ENCODE measurements around the gene RAB40C. TPM values are rescaled to one million over a fixed set of nuclear protein-coding genes. Genes with fewer than 3 reads are reported as not detected.

RAB40C gene
- total and polyA plus RNA-seq, 2 donors (not counting 1 experiment from before 2014, with no cell fraction given), result 12.7 to 26.9 TPM

GRCh38 chr16:598823-599739 lies 9.2 kb downstream of the RAB40C start:
- ATAC-seq (ENCODE audit: low read depth) (no peak), DNase-seq (no peak)
- Mint-ChIP-seq H3K9me3 (ENCODE audit: insufficient read depth) (no peaks in the 10 kb centered on the region), H3K4me3 (no peak overlapping the region), H3K27me3 (no peaks in the 10 kb centered on the region), H3K4me1 (peaks cover 6% of the 10 kb centered on the region), H3K27ac (no peak overlapping the region)
- intact Hi-C loops (cut with micrococcal nuclease), result no loop called here
- over 99% methylated on average over 37 of the region's 43 CpGs for WGBS (ENCODE audit: insufficient coverage)
- Histone ChIP-seq H3K79me2 (ENCODE audit: control insufficient read depth, insufficient read depth, low read length) (peaks cover 68% of the 10 kb centered on the region), H2AFZ (ENCODE audit: insufficient read depth, low read depth, low read length, poor library complexity, severe bottlenecking) (no peak overlapping the region), H3K36me3 (replicated peaks in 1 of 2; ENCODE audit: control extremely low read depth in 1 of 2, control insufficient read depth in 1 of 2, extremely low read depth in 1 of 2, insufficient read depth in 2 of 2, low read length in 1 of 2) (peaks cover 0 to 13% of the 10 kb centered on the region in 2 experiments), H3K9me3 (ENCODE audit: control extremely low read depth in 1 of 3, control insufficient read depth in 2 of 3, insufficient read depth in 1 of 3, low read length in 2 of 3) (peaks cover 0 to 7% (median 0%) of the 10 kb centered on the region in 3 donors), H3K4me1 (ENCODE audit: control insufficient read depth in 2 of 2, insufficient read depth in 2 of 2, low read length in 2 of 2) (no peaks in the 10 kb centered on the region), H3K4me3 (ENCODE audit: control extremely low read depth in 1 of 5, extremely low read depth in 1 of 5, insufficient read depth in 1 of 5, low read depth in 2 of 5, low read length in 4 of 5) (no peak overlapping the region), H3K4me2 (replicated peaks; ENCODE audit: low read depth, low read length, poor library complexity, severe bottlenecking) (no peak overlapping the region), H3K9ac (ENCODE audit: low read length) (no peak overlapping the region), H3K27ac (ENCODE audit: low read length in 2 of 2) (no peak overlapping the region), H4K20me1 (ENCODE audit: control insufficient read depth, insufficient read depth, low read length, poor library complexity, severe bottlenecking) (peaks cover 30% of the 10 kb centered on the region), H3K27me3 (replicated peaks in 1 of 4; ENCODE audit: control extremely low read depth in 1 of 4, control insufficient read depth in 3 of 4, insufficient read depth in 4 of 4, low read length in 3 of 4) (no peaks in the 10 kb centered on the region)
- TF ChIP-seq CTCF (IDR thresholded peaks at IDR 0.05) (no peak), EZH2 (IDR thresholded peaks at IDR 0.05; ENCODE audit: borderline replicate concordance, insufficient read depth, low read depth, low read length, poor library complexity, severe bottlenecking) (no peak)
- ChIA-PET POLR2A (no interaction called here), CTCF (no interaction called here)

GRCh38 chr16:600781-601180 lies 10.9 kb downstream of the RAB40C start:
- peaks cover 17% of the 10 kb centered on the region for H4K20me1 ChIP-seq (ENCODE audit: control insufficient read depth, insufficient read depth, low read length, poor library complexity, severe bottlenecking)
- intact Hi-C loops (cut with micrococcal nuclease), result no loop called here
- H3K4me3 Mint-ChIP-seq, result no peak overlapping the region
- H3K9ac ChIP-seq (ENCODE audit: low read length), result no peak overlapping the region
- POLR2A ChIA-PET, result no interaction called here
- ATAC-seq (ENCODE audit: low read depth), result no peak
- H3K4me3 ChIP-seq (ENCODE audit: control extremely low read depth in 1 of 5, extremely low read depth in 1 of 5, insufficient read depth in 1 of 5, low read depth in 2 of 5, low read length in 4 of 5), result no peak overlapping the region
- no peaks in the 10 kb centered on the region for H3K27me3 Mint-ChIP-seq
- no peak overlapping the region for H2AFZ ChIP-seq (ENCODE audit: insufficient read depth, low read depth, low read length, poor library complexity, severe bottlenecking)
- CTCF ChIA-PET, result interaction anchor here (1.7 to 1.8 kb wide), 2 partner anchors 9 to 22 kb away, joined by 4 to 5 read pairs; no protein-coding TSS in a partner anchor
- peaks cover 2% of the 10 kb centered on the region for H3K4me1 Mint-ChIP-seq
- peaks cover 0 to 13% of the 10 kb centered on the region in 2 experiments for H3K36me3 ChIP-seq (replicated peaks in 1 of 2; ENCODE audit: control extremely low read depth in 1 of 2, control insufficient read depth in 1 of 2, extremely low read depth in 1 of 2, insufficient read depth in 2 of 2, low read length in 1 of 2)
- H3K4me2 ChIP-seq (replicated peaks; ENCODE audit: low read depth, low read length, poor library complexity, severe bottlenecking), result no peak overlapping the region
- H3K79me2 ChIP-seq (ENCODE audit: control insufficient read depth, insufficient read depth, low read length), result peaks cover 69% of the 10 kb centered on the region
- no peaks in the 10 kb centered on the region for H3K9me3 Mint-ChIP-seq (ENCODE audit: insufficient read depth)
- no peak for TF ChIP-seq CTCF (IDR thresholded peaks at IDR 0.05)
- TF ChIP-seq EZH2 (IDR thresholded peaks at IDR 0.05; ENCODE audit: borderline replicate concordance, insufficient read depth, low read depth, low read length, poor library complexity, severe bottlenecking), result no peak
- 20% methylated on average over 2 of the region's 7 CpGs for WGBS (ENCODE audit: insufficient coverage)
- no peak for DNase-seq
- H3K27ac Mint-ChIP-seq, result no peak overlapping the region
- no peaks in the 10 kb centered on the region for H3K4me1 ChIP-seq (ENCODE audit: control insufficient read depth in 2 of 2, insufficient read depth in 2 of 2, low read length in 2 of 2)
- H3K27ac ChIP-seq (ENCODE audit: low read length in 2 of 2), result no peak overlapping the region
- no peaks in the 10 kb centered on the region for H3K27me3 ChIP-seq (replicated peaks in 1 of 4; ENCODE audit: control extremely low read depth in 1 of 4, control insufficient read depth in 3 of 4, insufficient read depth in 4 of 4, low read length in 3 of 4)
- H3K9me3 ChIP-seq (ENCODE audit: control extremely low read depth in 1 of 3, control insufficient read depth in 2 of 3, insufficient read depth in 1 of 3, low read length in 2 of 3), result peaks cover 0 to 17% (median 5%) of the 10 kb centered on the region in 3 donors

All from B cell (primary cell).